Endothelial cell (in vitro differentiated cells): ENCODE results near the gene GABRP. TPM values are rescaled to one million over a fixed set of nuclear protein-coding genes. Genes with fewer than 3 reads are reported as not detected.

Experiments
- DNase-seq: peaks from one replicate; pipeline ENCODE4 v3.0.0; 2021; ENCODE audit warnings: low spot score
- H3K27ac Mint-ChIP-seq: one replicate; pipeline ENCODE4 v1.8.0; 2021; ENCODE audit warnings: mixed read lengths, inconsistent platforms; ENCODE audit not compliant: unreplicated experiment
- H3K27me3 Mint-ChIP-seq: one replicate; pipeline ENCODE4 v1.8.0; 2021; ENCODE audit warnings: mild to moderate bottlenecking, moderate library complexity, mixed read lengths, inconsistent platforms; ENCODE audit not compliant: unreplicated experiment
- H3K36me3 Mint-ChIP-seq: one replicate; pipeline ENCODE4 v1.8.0; 2021; ENCODE audit warnings: mild to moderate bottlenecking, low read depth, mixed read lengths, inconsistent platforms; ENCODE audit not compliant: unreplicated experiment
- H3K4me1 Mint-ChIP-seq: one replicate; pipeline ENCODE4 v1.8.0; 2021; ENCODE audit warnings: mild to moderate bottlenecking, mixed read lengths, inconsistent platforms; ENCODE audit not compliant: unreplicated experiment
- H3K4me3 Mint-ChIP-seq: one replicate; pipeline ENCODE4 v1.8.0; 2021; ENCODE audit warnings: mild to moderate bottlenecking, mixed read lengths, inconsistent platforms; ENCODE audit not compliant: unreplicated experiment
- H3K9me3 Mint-ChIP-seq: one replicate; pipeline ENCODE4 v1.8.0; 2021; ENCODE audit warnings: mixed read lengths, inconsistent platforms; ENCODE audit not compliant: unreplicated experiment
- CTCF ChIP-seq: fragments of 200-600 bp; sonication (generic); IDR thresholded peaks from one replicate; pipeline ENCODE4 v1.5.0; 2021; ENCODE audit warnings: antibody characterized with exemption; ENCODE audit not compliant: unreplicated experiment
- total RNA-seq: library from RNA; stranded (reverse); fragmentation: NEBNext Ultra II Directional; extraction: Animal tissue kit (Norgen Biotek cat#: 25700); gene quantifications from one replicate; pipeline ENCODE4 v1.2.1, GENCODE V29; 2021; ENCODE audit not compliant: unreplicated experiment

Gene GABRP
- total RNA-seq, 1 donor from 2014 or later = 23.5 TPM

GRCh38 chr5:170769898-170770416, 13.6 kb upstream of the GABRP start:
- Mint-ChIP-seq H3K4me1 (peaks cover 30% of the 10 kb centered on the region), H3K27ac (no peak overlapping the region)
- TF ChIP-seq CTCF = no peak

GRCh38 chr5:170771496-170771895, 12.0 kb upstream of the GABRP start:
- Mint-ChIP-seq H3K4me3 (no peak overlapping the region), H3K27ac (no peak overlapping the region), H3K4me1 (peaks cover 30% of the 10 kb centered on the region), H3K36me3 (peaks cover 8% of the 10 kb centered on the region), H3K9me3 (no peaks in the 10 kb centered on the region), H3K27me3 (peaks cover 2% of the 10 kb centered on the region)
- no peak for DNase-seq
- TF ChIP-seq CTCF = no peak

More at GRCh38 chr5:170769898-170770416, 13.6 kb upstream of the GABRP start:
- Mint-ChIP-seq H3K4me3 (no peak overlapping the region), H3K27me3 (peaks cover 2% of the 10 kb centered on the region), H3K9me3 (no peaks in the 10 kb centered on the region), H3K36me3 (peaks cover 8% of the 10 kb centered on the region)
- no peak for DNase-seq

- no peak for DNase-seq
- peaks cover 25% of the 10 kb centered on the region for H3K4me1 Mint-ChIP-seq
- H3K4me3 Mint-ChIP-seq = no peak overlapping the region
- no peak for TF ChIP-seq CTCF
- H3K36me3 Mint-ChIP-seq = peaks cover 8% of the 10 kb centered on the region
- peaks cover 2% of the 10 kb centered on the region for H3K27me3 Mint-ChIP-seq
- no peaks in the 10 kb centered on the region for H3K9me3 Mint-ChIP-seq
- no peak overlapping the region for H3K27ac Mint-ChIP-seq
Measured at GRCh38 chr5:170773024-170773985, 10.2 kb upstream of the GABRP start.

GRCh38 chr5:170774831-170775230, 8.7 kb upstream of the GABRP start:
- TF ChIP-seq CTCF = no peak
- peaks cover 20% of the 10 kb centered on the region for H3K4me1 Mint-ChIP-seq
- H3K36me3 Mint-ChIP-seq = peaks cover 8% of the 10 kb centered on the region
- H3K4me3 Mint-ChIP-seq = no peak overlapping the region
- DNase-seq = no peak
- no peak overlapping the region for H3K27ac Mint-ChIP-seq
- no peaks in the 10 kb centered on the region for H3K9me3 Mint-ChIP-seq
- H3K27me3 Mint-ChIP-seq = no peaks in the 10 kb centered on the region

- DNase-seq = no peak
- Mint-ChIP-seq H3K4me3 (no peak overlapping the region), H3K4me1 (peaks cover 32% of the 10 kb centered on the region), H3K36me3 (no peaks in the 10 kb centered on the region), H3K27ac (no peak overlapping the region), H3K27me3 (no peaks in the 10 kb centered on the region), H3K9me3 (no peaks in the 10 kb centered on the region)
- no peak for TF ChIP-seq CTCF
Measured at GRCh38 chr5:170781946-170782345, 1.6 kb upstream of the GABRP start.
